ENCODE results near the gene SYCP3. TPM values are rescaled to one million over a fixed set of nuclear protein-coding genes. Genes with fewer than 3 reads are reported as not detected.

Gene SYCP3
- total RNA-seq, 1 donor from 2014 or later = not detected

DNA sequence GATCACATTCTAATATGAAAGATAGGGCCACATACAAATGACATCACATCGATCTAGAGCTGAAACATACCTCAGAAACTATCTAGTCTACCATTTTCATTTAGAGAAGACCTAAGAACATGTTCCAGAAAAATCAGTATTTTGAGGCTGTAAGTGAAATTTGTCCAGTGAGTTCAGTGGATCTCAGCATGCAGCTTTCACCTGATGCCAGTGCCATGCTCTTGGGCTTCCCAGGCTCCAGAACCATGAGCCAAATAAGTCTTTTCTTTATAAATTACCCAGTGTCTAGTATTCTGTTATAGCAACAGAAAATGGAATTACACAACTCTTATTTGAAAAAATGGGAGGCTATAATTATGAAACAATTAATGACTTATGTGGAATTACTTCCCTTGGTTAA lies 32.9 kb downstream of the SYCP3 start:
- no peaks in the 10 kb centered on the region for H3K36me3 Mint-ChIP-seq (ENCODE audit: low read depth)
- DNase-seq (ENCODE audit: low read depth, low spot score) = no peak
- no peak overlapping the region for H3K27ac Mint-ChIP-seq (ENCODE audit: unreplicated experiment)
- H3K4me1 Mint-ChIP-seq = no peaks in the 10 kb centered on the region
- H3K9me3 Mint-ChIP-seq = no peaks in the 10 kb centered on the region
- H3K4me3 Mint-ChIP-seq = no peak overlapping the region
- TF ChIP-seq, protein P1, sequence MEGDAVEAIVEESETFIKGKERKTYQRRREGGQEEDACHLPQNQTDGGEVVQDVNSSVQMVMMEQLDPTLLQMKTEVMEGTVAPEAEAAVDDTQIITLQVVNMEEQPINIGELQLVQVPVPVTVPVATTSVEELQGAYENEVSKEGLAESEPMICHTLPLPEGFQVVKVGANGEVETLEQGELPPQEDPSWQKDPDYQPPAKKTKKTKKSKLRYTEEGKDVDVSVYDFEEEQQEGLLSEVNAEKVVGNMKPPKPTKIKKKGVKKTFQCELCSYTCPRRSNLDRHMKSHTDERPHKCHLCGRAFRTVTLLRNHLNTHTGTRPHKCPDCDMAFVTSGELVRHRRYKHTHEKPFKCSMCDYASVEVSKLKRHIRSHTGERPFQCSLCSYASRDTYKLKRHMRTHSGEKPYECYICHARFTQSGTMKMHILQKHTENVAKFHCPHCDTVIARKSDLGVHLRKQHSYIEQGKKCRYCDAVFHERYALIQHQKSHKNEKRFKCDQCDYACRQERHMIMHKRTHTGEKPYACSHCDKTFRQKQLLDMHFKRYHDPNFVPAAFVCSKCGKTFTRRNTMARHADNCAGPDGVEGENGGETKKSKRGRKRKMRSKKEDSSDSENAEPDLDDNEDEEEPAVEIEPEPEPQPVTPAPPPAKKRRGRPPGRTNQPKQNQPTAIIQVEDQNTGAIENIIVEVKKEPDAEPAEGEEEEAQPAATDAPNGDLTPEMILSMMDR (conservative IDR thresholded peaks at IDR 0.05) = no peak
- H3K27me3 Mint-ChIP-seq (ENCODE audit: low read depth) = no peaks in the 10 kb centered on the region

GRCh38 chr12:101703487-101703886 lies 35.8 kb downstream of the SYCP3 start:
- no peak for DNase-seq (ENCODE audit: low read depth, low spot score)
- Mint-ChIP-seq H3K4me1 (peaks cover 24% of the 10 kb centered on the region), H3K36me3 (ENCODE audit: low read depth) (no peaks in the 10 kb centered on the region), H3K27me3 (ENCODE audit: low read depth) (no peaks in the 10 kb centered on the region), H3K27ac (ENCODE audit: unreplicated experiment) (no peak overlapping the region), H3K9me3 (no peaks in the 10 kb centered on the region), H3K4me3 (no peak overlapping the region)
- TF ChIP-seq, protein P1 (conservative IDR thresholded peaks at IDR 0.05) = no peak

GRCh38 chr12:101700299-101700820 lies 38.9 kb downstream of the SYCP3 start:
- Mint-ChIP-seq H3K27ac (ENCODE audit: unreplicated experiment) (no peak overlapping the region), H3K36me3 (ENCODE audit: low read depth) (no peaks in the 10 kb centered on the region), H3K27me3 (ENCODE audit: low read depth) (peaks cover 8% of the 10 kb centered on the region), H3K4me3 (peak overlapping the region; percentile 78), H3K9me3 (no peaks in the 10 kb centered on the region), H3K4me1 (peaks cover 36% of the 10 kb centered on the region)
- DNase-seq (ENCODE audit: low read depth, low spot score) = no peak
- TF ChIP-seq, protein P1 (conservative IDR thresholded peaks at IDR 0.05) = no peak

DNA sequence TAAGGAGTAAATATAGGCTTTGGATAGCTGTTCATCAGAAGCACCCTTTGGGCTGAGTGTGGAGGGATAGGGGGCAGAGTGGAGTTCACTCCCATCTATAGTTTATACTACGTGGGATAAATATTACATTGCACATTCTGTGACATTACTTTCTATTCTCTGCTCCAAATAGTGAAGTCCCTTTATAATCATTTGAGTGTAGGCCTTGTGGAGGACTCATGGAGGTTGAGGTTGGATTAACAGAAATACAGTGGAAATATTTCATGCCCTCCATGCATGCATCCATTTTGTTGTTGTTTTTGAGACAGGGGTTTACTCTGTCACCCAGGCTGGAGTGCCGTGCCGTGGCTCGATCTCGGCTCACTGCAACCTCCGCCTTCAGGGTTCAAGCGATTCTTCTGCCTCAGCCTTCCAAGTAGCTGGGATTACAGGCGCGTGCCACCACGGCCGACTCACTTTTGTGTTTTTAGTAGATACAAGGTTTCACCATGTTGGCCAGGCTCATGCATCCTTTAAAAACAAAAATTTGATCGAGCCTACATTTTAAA lies 40.4 kb downstream of the SYCP3 start:
- Mint-ChIP-seq H3K4me1 (peaks cover 36% of the 10 kb centered on the region), H3K9me3 (no peaks in the 10 kb centered on the region), H3K4me3 (peak overlapping the region; percentile 96), H3K36me3 (ENCODE audit: low read depth) (no peaks in the 10 kb centered on the region), H3K27ac (ENCODE audit: unreplicated experiment) (no peak overlapping the region), H3K27me3 (ENCODE audit: low read depth) (peaks cover 10% of the 10 kb centered on the region)
- TF ChIP-seq, protein P1 (conservative IDR thresholded peaks at IDR 0.05) = no peak
- DNase-seq (ENCODE audit: low read depth, low spot score) = no peak

- Mint-ChIP-seq H3K9me3 (no peaks in the 10 kb centered on the region), H3K27ac (ENCODE audit: unreplicated experiment) (peak overlapping the region; percentile 70), H3K36me3 (ENCODE audit: low read depth) (no peaks in the 10 kb centered on the region), H3K4me3 (peak overlapping the region; percentile 96), H3K27me3 (ENCODE audit: low read depth) (peaks cover 10% of the 10 kb centered on the region), H3K4me1 (peaks cover 36% of the 10 kb centered on the region)
- peak; percentile 39 for DNase-seq (ENCODE audit: low read depth, low spot score)
- TF ChIP-seq, protein P1 (conservative IDR thresholded peaks at IDR 0.05) = no peak
Observed at GRCh38 chr12:101697930-101698799, 41.1 kb downstream of the SYCP3 start.

Data from neural crest cell (in vitro differentiated cells).